ENCODE results near the gene AKR1C1. TPM values are rescaled to one million over a fixed set of nuclear protein-coding genes. Genes with fewer than 3 reads are reported as not detected.
"Not testable (repeated sequence)": the region's sequence is repeated elsewhere in the genome, so short reads cannot be mapped to it uniquely, and the experiment has no call there.

Gene AKR1C1
- total RNA-seq, 1 donor, result 140 TPM

DNA sequence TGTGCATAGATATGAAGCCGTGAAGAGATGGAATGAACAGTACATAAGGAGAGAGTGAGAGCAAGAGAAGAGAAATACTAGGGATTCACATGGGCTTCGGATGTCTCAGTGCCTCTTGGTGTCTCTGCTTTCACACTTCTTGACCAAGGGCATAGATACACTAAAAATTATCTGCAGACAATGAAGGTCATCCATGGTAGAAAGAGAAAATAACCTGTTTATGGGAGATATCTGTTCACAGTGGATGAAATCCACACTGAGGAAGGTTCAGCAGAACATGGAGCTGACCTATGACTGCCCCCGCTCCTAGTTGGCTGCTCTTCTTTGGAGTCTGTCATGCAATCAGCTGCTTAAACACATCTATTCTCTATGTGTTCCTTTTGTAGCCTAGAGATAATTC lies 6.1 kb downstream of the AKR1C1 start:
- H2AFZ ChIP-seq (ENCODE audit: low read length); H3K79me2 ChIP-seq (ENCODE audit: insufficient read depth, low read length); H3K4me3 ChIP-seq (ENCODE audit: insufficient read depth, low read length); H3K4me1 ChIP-seq (ENCODE audit: insufficient read depth, low read length); H3K4me2 ChIP-seq (ENCODE audit: insufficient read depth, low read length); H3K36me3 ChIP-seq (ENCODE audit: insufficient read depth, low read length); H3K27ac ChIP-seq (ENCODE audit: low read depth, low read length); H3K27me3 ChIP-seq (ENCODE audit: insufficient read depth, low read length); H4K20me1 ChIP-seq (ENCODE audit: insufficient read depth, low read length); H3K9me3 ChIP-seq (ENCODE audit: low read depth, low read length); DNase-seq (ENCODE audit: insufficient read length, low spot score, missing footprints): not testable (repeated sequence)

DNA sequence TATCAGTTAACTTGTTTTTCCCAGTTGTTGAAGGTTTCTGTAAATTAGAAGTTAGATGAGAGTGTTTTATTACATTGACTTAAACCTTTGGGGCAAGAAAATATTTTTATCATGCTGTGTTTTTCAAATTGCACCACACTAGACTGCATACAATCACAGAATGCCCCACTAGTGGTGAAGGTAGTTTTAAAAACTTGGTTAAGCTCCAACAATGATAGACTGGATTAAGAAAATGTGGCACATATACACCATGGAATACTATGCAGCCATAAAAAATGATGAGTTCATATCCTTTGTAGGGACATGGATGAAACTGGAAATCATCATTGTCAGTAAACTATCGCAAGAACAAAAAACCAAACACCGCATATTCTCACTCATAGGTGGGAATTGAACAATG lies 7.1 kb downstream of the AKR1C1 start:
- H3K4me1 ChIP-seq (ENCODE audit: insufficient read depth, low read length); H3K79me2 ChIP-seq (ENCODE audit: insufficient read depth, low read length); H3K4me3 ChIP-seq (ENCODE audit: insufficient read depth, low read length); H3K36me3 ChIP-seq (ENCODE audit: insufficient read depth, low read length); H3K27me3 ChIP-seq (ENCODE audit: insufficient read depth, low read length); H3K9me3 ChIP-seq (ENCODE audit: low read depth, low read length); H3K4me2 ChIP-seq (ENCODE audit: insufficient read depth, low read length); DNase-seq (ENCODE audit: insufficient read length, low spot score, missing footprints); H3K27ac ChIP-seq (ENCODE audit: low read depth, low read length); H4K20me1 ChIP-seq (ENCODE audit: insufficient read depth, low read length); H2AFZ ChIP-seq (ENCODE audit: low read length): not testable (repeated sequence)

DNA sequence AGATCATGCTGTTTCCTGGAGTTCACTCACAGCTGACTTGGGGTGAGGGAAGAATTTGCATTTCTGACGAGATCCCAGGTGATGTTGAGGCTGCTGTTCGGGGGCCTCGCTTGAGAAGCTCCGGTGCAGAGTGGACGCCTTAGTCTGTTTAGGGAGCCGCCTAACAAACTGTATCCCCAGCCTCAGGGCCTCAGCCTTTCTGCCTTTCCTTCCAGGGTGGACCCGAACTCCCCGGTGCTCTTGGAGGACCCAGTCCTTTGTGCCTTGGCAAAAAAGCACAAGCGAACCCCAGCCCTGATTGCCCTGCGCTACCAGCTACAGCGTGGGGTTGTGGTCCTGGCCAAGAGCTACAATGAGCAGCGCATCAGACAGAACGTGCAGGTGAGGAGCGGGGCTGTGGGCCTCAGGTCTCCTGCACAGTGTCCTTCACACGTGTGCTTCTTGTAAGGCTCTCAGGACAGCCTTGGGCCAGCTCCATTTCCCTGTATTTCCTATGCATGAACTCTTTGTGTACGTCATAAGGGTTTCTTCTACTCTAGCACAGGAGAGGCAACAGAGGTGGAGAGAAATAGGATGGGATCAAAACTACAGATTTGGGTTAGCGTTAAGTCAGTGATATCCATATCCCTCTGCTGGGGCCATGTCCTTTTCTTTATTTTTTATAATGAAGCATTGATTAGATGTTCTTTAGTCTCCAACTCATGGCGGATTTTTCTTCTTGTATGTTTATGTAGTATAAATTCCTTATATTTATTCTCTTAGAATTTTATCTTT lies 9.3 kb downstream of the AKR1C1 start:
- not testable (repeated sequence) for H3K4me1 ChIP-seq (ENCODE audit: insufficient read depth, low read length); H2AFZ ChIP-seq (ENCODE audit: low read length); H3K27ac ChIP-seq (ENCODE audit: low read depth, low read length); H3K79me2 ChIP-seq (ENCODE audit: insufficient read depth, low read length); H3K4me3 ChIP-seq (ENCODE audit: insufficient read depth, low read length); H3K9me3 ChIP-seq (ENCODE audit: low read depth, low read length); DNase-seq (ENCODE audit: insufficient read length, low spot score, missing footprints); H4K20me1 ChIP-seq (ENCODE audit: insufficient read depth, low read length); H3K36me3 ChIP-seq (ENCODE audit: insufficient read depth, low read length); H3K4me2 ChIP-seq (ENCODE audit: insufficient read depth, low read length); H3K27me3 ChIP-seq (ENCODE audit: insufficient read depth, low read length)

DNA sequence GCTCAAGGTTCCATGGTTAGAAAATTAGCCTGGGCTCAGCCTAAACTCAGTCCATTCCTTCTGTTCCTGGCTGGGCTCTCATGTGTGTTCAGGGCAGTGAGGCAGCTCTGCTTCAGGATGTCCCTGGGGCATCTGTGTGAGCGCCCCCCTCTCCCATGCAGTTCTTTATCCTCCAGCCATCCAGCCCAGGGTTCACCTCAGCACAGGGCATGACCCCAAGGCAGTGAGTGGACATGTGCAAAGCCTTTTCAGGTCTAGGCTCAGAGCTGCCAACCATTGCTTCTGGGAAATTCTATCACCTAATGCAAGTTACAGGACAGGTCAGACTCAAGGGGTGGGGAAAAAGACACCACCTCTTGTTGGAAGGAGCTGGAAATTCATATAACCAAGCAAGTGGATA lies 10.1 kb downstream of the AKR1C1 start:
- H2AFZ ChIP-seq (ENCODE audit: low read length); H3K4me3 ChIP-seq (ENCODE audit: insufficient read depth, low read length); H4K20me1 ChIP-seq (ENCODE audit: insufficient read depth, low read length); H3K9me3 ChIP-seq (ENCODE audit: low read depth, low read length); H3K4me2 ChIP-seq (ENCODE audit: insufficient read depth, low read length); H3K4me1 ChIP-seq (ENCODE audit: insufficient read depth, low read length); H3K27ac ChIP-seq (ENCODE audit: low read depth, low read length); H3K36me3 ChIP-seq (ENCODE audit: insufficient read depth, low read length); H3K27me3 ChIP-seq (ENCODE audit: insufficient read depth, low read length); H3K79me2 ChIP-seq (ENCODE audit: insufficient read depth, low read length); DNase-seq (ENCODE audit: insufficient read length, low spot score, missing footprints): not testable (repeated sequence)

DNA sequence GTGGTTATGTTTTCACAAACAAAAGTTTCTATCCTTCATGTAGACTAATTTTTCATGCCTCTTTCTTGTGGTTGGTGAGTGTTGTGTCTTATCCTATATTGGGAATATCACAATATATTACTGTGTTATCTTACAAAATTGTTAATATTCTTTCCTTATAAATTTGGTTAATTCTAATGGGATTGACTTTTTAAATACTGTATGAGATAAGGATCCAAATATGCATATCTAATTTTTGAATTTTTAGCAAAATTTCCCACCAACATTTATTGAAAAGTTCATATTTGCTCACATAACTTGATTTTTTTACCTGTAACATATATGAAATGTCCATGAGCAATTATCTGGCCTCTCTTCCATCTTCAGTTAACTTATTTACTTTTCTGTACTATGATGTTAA lies 11.2 kb downstream of the AKR1C1 start:
- H3K79me2 ChIP-seq (ENCODE audit: insufficient read depth, low read length); H3K36me3 ChIP-seq (ENCODE audit: insufficient read depth, low read length); H3K9me3 ChIP-seq (ENCODE audit: low read depth, low read length); DNase-seq (ENCODE audit: insufficient read length, low spot score, missing footprints); H2AFZ ChIP-seq (ENCODE audit: low read length); H3K4me2 ChIP-seq (ENCODE audit: insufficient read depth, low read length); H3K27me3 ChIP-seq (ENCODE audit: insufficient read depth, low read length); H3K27ac ChIP-seq (ENCODE audit: low read depth, low read length); H4K20me1 ChIP-seq (ENCODE audit: insufficient read depth, low read length); H3K4me1 ChIP-seq (ENCODE audit: insufficient read depth, low read length); H3K4me3 ChIP-seq (ENCODE audit: insufficient read depth, low read length): not testable (repeated sequence)

DNA sequence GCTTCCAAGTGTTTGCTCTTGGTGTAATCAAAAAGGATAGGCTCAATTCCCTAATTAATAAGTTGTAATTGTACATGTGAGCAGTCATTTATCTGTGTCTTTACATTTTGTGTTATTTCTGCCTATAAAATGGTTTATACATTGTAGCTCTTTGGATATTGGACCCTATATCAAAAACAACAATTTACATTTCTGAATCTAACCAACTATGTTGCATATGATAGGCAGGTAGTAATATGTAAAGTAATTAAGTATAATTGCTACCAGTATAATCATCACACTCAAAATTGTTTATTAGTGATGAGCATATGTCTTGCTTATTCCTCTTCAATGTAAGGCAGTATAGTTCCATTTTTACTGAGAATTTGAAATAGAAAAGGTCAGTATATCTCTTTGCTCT lies 13.8 kb downstream of the AKR1C1 start:
- no peaks in the 10 kb centered on the region for H3K4me1 ChIP-seq (ENCODE audit: insufficient read depth, low read length)
- no peak overlapping the region for H3K4me2 ChIP-seq (ENCODE audit: insufficient read depth, low read length)
- H3K4me3 ChIP-seq (ENCODE audit: insufficient read depth, low read length), result no peak overlapping the region
- no peaks in the 10 kb centered on the region for H3K9me3 ChIP-seq (ENCODE audit: low read depth, low read length)
- H3K27me3 ChIP-seq (ENCODE audit: insufficient read depth, low read length), result no peaks in the 10 kb centered on the region
- DNase-seq (ENCODE audit: insufficient read length, low spot score, missing footprints), result no peak
- H4K20me1 ChIP-seq (ENCODE audit: insufficient read depth, low read length), result no peaks in the 10 kb centered on the region
- TF ChIP-seq, protein P1, sequence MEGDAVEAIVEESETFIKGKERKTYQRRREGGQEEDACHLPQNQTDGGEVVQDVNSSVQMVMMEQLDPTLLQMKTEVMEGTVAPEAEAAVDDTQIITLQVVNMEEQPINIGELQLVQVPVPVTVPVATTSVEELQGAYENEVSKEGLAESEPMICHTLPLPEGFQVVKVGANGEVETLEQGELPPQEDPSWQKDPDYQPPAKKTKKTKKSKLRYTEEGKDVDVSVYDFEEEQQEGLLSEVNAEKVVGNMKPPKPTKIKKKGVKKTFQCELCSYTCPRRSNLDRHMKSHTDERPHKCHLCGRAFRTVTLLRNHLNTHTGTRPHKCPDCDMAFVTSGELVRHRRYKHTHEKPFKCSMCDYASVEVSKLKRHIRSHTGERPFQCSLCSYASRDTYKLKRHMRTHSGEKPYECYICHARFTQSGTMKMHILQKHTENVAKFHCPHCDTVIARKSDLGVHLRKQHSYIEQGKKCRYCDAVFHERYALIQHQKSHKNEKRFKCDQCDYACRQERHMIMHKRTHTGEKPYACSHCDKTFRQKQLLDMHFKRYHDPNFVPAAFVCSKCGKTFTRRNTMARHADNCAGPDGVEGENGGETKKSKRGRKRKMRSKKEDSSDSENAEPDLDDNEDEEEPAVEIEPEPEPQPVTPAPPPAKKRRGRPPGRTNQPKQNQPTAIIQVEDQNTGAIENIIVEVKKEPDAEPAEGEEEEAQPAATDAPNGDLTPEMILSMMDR (IDR thresholded peaks at IDR 0.05; ENCODE audit: extremely low read depth, low read depth, low read length), result no peak
- no peaks in the 10 kb centered on the region for H3K79me2 ChIP-seq (ENCODE audit: insufficient read depth, low read length)
- no peak overlapping the region for H3K27ac ChIP-seq (ENCODE audit: low read depth, low read length)
- no peak overlapping the region for H2AFZ ChIP-seq (ENCODE audit: low read length)
- no peaks in the 10 kb centered on the region for H3K36me3 ChIP-seq (ENCODE audit: insufficient read depth, low read length)

Data from osteoblast (primary cell).